GM23338 (cell line): Measurements from ENCODE around the gene ATOH8.

Experiments
- EZH2 ChIP-seq: fragments of 200-600 bp; sonication (generic); IDR thresholded peaks from one replicate; pipeline ENCODE4 v1.8.0; 2017; ENCODE audit warnings: antibody characterized with exemption, mild to moderate bottlenecking, low read depth; ENCODE audit not compliant: unreplicated experiment
- REST ChIP-seq: IDR thresholded peaks from one replicate; pipeline ENCODE4 v1.6.1; 2018; ENCODE audit warnings: antibody characterized with exemption; ENCODE audit not compliant: unreplicated experiment
- STAT1 ChIP-seq: IDR thresholded peaks from one replicate; pipeline ENCODE4 v1.6.1; 2016; ENCODE audit warnings: antibody characterized with exemption; ENCODE audit not compliant: unreplicated experiment
- TF ChIP-seq, protein P1 (sequence below), 2 experiments: fragments of 200-600 bp in 1 of 2; sonication (generic) in 1 of 2; conservative IDR thresholded peaks; 2 replicates each; pipeline versions ENCODE4 v1.5.1 to v1.6.1; 2016 to 2017; ENCODE audit warnings: antibody characterized with exemption in 2 of 2, low read depth in 2 of 2, mild to moderate bottlenecking in 2 of 2, moderate library complexity in 1 of 2
- TF ChIP-seq, protein P2 (sequence below): fragments of 250-450 bp; sonication (Bioruptor Pico); IDR thresholded peaks from 2 replicates; pipeline ENCODE4 v1.5.0; 2020; ENCODE audit warnings: mild to moderate bottlenecking, moderate library complexity

- TF ChIP-seq, protein P1, sequence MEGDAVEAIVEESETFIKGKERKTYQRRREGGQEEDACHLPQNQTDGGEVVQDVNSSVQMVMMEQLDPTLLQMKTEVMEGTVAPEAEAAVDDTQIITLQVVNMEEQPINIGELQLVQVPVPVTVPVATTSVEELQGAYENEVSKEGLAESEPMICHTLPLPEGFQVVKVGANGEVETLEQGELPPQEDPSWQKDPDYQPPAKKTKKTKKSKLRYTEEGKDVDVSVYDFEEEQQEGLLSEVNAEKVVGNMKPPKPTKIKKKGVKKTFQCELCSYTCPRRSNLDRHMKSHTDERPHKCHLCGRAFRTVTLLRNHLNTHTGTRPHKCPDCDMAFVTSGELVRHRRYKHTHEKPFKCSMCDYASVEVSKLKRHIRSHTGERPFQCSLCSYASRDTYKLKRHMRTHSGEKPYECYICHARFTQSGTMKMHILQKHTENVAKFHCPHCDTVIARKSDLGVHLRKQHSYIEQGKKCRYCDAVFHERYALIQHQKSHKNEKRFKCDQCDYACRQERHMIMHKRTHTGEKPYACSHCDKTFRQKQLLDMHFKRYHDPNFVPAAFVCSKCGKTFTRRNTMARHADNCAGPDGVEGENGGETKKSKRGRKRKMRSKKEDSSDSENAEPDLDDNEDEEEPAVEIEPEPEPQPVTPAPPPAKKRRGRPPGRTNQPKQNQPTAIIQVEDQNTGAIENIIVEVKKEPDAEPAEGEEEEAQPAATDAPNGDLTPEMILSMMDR (conservative IDR thresholded peaks at IDR 0.05; ENCODE audit: low read depth in 2 of 2), result no peak
- TF ChIP-seq, protein P2, sequence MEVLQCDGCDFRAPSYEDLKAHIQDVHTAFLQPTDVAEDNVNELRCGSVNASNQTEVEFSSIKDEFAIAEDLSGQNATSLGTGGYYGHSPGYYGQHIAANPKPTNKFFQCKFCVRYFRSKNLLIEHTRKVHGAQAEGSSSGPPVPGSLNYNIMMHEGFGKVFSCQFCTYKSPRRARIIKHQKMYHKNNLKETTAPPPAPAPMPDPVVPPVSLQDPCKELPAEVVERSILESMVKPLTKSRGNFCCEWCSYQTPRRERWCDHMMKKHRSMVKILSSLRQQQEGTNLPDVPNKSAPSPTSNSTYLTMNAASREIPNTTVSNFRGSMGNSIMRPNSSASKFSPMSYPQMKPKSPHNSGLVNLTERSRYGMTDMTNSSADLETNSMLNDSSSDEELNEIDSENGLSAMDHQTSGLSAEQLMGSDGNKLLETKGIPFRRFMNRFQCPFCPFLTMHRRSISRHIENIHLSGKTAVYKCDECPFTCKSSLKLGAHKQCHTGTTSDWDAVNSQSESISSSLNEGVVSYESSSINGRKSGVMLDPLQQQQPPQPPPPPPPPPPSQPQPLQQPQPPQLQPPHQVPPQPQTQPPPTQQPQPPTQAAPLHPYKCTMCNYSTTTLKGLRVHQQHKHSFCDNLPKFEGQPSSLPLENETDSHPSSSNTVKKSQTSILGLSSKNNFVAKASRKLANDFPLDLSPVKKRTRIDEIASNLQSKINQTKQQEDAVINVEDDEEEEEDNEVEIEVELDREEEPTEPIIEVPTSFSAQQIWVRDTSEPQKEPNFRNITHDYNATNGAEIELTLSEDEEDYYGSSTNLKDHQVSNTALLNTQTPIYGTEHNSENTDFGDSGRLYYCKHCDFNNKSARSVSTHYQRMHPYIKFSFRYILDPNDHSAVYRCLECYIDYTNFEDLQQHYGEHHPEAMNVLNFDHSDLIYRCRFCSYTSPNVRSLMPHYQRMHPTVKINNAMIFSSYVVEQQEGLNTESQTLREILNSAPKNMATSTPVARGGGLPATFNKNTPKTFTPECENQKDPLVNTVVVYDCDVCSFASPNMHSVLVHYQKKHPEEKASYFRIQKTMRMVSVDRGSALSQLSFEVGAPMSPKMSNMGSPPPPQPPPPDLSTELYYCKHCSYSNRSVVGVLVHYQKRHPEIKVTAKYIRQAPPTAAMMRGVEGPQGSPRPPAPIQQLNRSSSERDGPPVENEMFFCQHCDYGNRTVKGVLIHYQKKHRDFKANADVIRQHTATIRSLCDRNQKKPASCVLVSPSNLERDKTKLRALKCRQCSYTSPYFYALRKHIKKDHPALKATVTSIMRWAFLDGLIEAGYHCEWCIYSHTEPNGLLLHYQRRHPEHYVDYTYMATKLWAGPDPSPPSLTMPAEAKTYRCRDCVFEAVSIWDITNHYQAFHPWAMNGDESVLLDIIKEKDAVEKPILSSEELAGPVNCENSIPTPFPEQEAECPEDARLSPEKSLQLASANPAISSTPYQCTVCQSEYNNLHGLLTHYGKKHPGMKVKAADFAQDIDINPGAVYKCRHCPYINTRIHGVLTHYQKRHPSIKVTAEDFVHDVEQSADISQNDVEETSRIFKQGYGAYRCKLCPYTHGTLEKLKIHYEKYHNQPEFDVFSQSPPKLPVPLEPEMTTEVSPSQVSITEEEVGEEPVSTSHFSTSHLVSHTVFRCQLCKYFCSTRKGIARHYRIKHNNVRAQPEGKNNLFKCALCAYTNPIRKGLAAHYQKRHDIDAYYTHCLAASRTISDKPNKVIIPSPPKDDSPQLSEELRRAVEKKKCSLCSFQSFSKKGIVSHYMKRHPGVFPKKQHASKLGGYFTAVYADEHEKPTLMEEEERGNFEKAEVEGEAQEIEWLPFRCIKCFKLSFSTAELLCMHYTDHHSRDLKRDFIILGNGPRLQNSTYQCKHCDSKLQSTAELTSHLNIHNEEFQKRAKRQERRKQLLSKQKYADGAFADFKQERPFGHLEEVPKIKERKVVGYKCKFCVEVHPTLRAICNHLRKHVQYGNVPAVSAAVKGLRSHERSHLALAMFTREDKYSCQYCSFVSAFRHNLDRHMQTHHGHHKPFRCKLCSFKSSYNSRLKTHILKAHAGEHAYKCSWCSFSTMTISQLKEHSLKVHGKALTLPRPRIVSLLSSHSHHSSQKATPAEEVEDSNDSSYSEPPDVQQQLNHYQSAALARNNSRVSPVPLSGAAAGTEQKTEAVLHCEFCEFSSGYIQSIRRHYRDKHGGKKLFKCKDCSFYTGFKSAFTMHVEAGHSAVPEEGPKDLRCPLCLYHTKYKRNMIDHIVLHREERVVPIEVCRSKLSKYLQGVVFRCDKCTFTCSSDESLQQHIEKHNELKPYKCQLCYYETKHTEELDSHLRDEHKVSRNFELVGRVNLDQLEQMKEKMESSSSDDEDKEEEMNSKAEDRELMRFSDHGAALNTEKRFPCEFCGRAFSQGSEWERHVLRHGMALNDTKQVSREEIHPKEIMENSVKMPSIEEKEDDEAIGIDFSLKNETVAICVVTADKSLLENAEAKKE, result no peak
- no peak for TF ChIP-seq REST
- TF ChIP-seq EZH2, result no peak
- no peak for TF ChIP-seq STAT1
These were observed 36.2 kb downstream of the ATOH8 start for GRCh38 chr2:85790032-85790431.
